Ishikawa (cell line): Measurements from ENCODE around the gene STK4.

Experiments
- CEBPB ChIP-seq: IDR thresholded peaks from 2 replicates; pipeline ENCODE4 v1.6.1; 2012
- CREB1 ChIP-seq: IDR thresholded peaks from 2 replicates; pipeline ENCODE4 v1.6.1; 2012; ENCODE audit warnings: low read depth
- EGR1 ChIP-seq: IDR thresholded peaks from 2 replicates; pipeline ENCODE4 v1.6.1; 2012
- EP300 ChIP-seq: IDR thresholded peaks from 2 replicates; pipeline ENCODE4 v1.6.1; 2012; ENCODE audit warnings: borderline replicate concordance
- FOXM1 ChIP-seq: IDR thresholded peaks from 2 replicates; pipeline ENCODE4 v1.6.1; 2012; ENCODE audit warnings: low read depth, borderline replicate concordance
- MAX ChIP-seq: IDR thresholded peaks from 2 replicates; pipeline ENCODE4 v1.6.1; 2012
- NFIC ChIP-seq: IDR thresholded peaks from 2 replicates; pipeline ENCODE4 v1.6.1; 2012
- RAD21 ChIP-seq: IDR thresholded peaks from 2 replicates; pipeline ENCODE4 v1.6.1; 2012; ENCODE audit warnings: low read depth
- REST ChIP-seq: IDR thresholded peaks from 2 replicates; pipeline ENCODE4 v1.6.1; 2012; ENCODE audit warnings: low read depth, mild to moderate bottlenecking
- TAF1 ChIP-seq: IDR thresholded peaks from 2 replicates; pipeline ENCODE4 v1.6.1; 2012; ENCODE audit warnings: low read depth, mild to moderate bottlenecking
- TCF12 ChIP-seq: IDR thresholded peaks from 2 replicates; pipeline ENCODE4 v1.6.1; 2012; ENCODE audit warnings: low read depth
- TEAD4 ChIP-seq: IDR thresholded peaks from 2 replicates; pipeline ENCODE4 v1.6.1; 2012
- USF1 ChIP-seq: IDR thresholded peaks from 2 replicates; pipeline ENCODE4 v1.6.1; 2012
- YY1 ChIP-seq: IDR thresholded peaks from 2 replicates; pipeline ENCODE4 v1.6.1; 2012; ENCODE audit warnings: low read depth
- ZBTB7A ChIP-seq: IDR thresholded peaks from 2 replicates; pipeline ENCODE4 v1.6.1; 2012; ENCODE audit warnings: low read depth

Gene STK4

GRCh38 chr20:45073221-45073620, 106.9 kb downstream of the STK4 start:
- TF ChIP-seq TAF1, result no peak
- no peak for TF ChIP-seq TCF12
- TF ChIP-seq ZBTB7A, result no peak
- TF ChIP-seq FOXM1, result no peak
- TF ChIP-seq CREB1, result no peak
- TF ChIP-seq NFIC, result no peak
- no peak for TF ChIP-seq YY1

GRCh38 chr20:45077559-45077958, 111.2 kb downstream of the STK4 start:
- no peak for TF ChIP-seq CREB1
- no peak for TF ChIP-seq YY1

GRCh38 chr20:45080867-45081624, 114.7 kb downstream of the STK4 start:
- TF ChIP-seq CEBPB (no peak), RAD21 (no peak), YY1 (no peak), EGR1 (no peak), MAX (no peak), TCF12 (no peak), TAF1 (no peak), TEAD4 (no peak), EP300 (no peak), USF1 (no peak), REST (no peak), ZBTB7A (no peak), FOXM1 (no peak), NFIC (no peak), CREB1 (no peak)

GRCh38 chr20:45082468-45082867, 116.2 kb downstream of the STK4 start:
- no peak for TF ChIP-seq ZBTB7A
- TF ChIP-seq USF1, result no peak
- no peak for TF ChIP-seq RAD21
- TF ChIP-seq TEAD4, result no peak
- TF ChIP-seq REST, result no peak
- no peak for TF ChIP-seq TAF1
- no peak for TF ChIP-seq TCF12
- no peak for TF ChIP-seq CREB1
- no peak for TF ChIP-seq YY1
- no peak for TF ChIP-seq NFIC
- no peak for TF ChIP-seq MAX
- TF ChIP-seq CEBPB, result no peak
- TF ChIP-seq EP300, result no peak
- no peak for TF ChIP-seq FOXM1
- TF ChIP-seq EGR1, result no peak

- TF ChIP-seq FOXM1, result no peak
- TF ChIP-seq EGR1, result no peak
- no peak for TF ChIP-seq REST
- TF ChIP-seq NFIC, result no peak
- no peak for TF ChIP-seq YY1
These were observed 116.8 kb downstream of the STK4 start for GRCh38 chr20:45083127-45083526.
